ENCODE results near the gene LENG8. TPM values are rescaled to one million over a fixed set of nuclear protein-coding genes. Genes with fewer than 3 reads are reported as not detected.

The LENG8 gene
- total RNA-seq, 1 experiment from 2014 or later: 153 TPM

DNA sequence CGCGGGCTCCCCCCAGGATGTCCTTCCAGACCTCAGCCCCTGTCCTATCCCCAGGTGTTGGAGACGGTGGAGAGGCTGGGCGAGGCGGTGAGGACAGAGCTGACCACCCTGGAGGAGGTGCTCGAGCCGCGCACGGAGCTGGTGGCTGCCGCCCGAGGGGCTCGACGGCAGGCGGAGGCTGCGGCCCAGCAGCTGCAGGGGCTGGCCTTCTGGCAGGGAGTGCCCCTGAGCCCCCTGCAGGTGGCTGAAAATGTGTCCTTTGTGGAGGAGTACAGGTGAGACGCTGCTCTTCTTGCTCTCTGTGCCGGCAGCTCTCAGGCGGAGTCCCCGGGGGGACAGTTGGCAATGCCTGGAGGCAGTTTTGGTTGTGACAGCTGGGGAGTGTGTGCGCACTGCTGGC is 26.9 kb upstream of the LENG8 start:
- no peak for DNase-seq (ENCODE audit: low spot score)

DNA sequence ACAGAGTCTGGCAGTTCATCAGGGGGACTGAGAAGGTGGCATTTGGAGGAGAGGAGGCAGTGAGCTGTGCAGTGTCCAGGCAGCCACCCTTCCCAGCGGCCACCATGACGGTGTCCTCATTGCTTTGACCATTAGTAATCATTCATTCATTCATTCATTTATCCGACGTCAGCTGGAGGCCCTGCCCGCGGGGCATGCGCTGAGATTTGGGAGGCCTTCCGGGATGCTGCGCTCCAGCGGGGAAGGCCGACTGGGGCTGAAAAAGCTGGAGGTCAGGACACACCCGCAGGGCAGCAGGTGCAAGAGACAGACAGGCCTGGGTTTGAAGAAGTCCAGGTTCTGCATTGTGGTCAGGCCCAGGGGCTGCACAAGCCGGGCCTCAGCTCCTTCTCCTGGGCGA is 24.8 kb upstream of the LENG8 start:
- DNase-seq (ENCODE audit: low spot score): no peak

DNA sequence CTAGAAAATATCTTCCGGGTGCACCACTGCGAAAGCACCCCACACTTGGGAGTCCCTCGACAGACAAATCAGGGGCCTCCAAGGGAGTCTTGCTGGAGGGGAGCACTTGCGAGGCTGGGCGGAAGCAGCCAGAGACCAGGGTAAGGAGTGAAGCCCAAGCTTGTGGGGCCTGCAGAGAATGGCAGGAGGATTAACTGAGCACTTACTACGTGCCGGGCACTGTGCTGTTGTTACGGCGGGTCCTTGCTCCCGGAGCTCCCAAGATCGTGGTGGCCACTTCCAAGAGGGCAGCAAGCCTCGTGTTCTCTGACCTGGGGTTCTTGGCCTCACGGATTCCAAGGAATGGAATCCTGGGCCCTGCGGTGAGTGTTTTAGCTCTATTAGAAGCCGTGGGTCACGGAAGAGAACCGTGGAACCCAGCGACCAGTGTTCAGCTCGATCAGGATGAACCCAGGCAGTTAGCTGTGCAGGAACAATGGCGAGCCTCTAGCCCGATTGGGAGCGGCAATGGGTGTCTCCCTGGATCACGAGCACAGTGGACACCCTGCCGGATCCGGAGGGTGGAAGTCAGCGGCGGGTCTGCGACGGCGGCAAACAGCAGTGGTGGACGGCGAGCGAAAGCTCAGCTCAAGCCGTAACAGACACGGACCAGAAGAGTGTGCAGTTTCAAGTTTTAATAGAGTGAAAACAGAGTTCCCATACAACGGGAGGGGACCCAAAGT is 24.2 kb upstream of the LENG8 start:
- no peak for DNase-seq (ENCODE audit: low spot score)

DNA sequence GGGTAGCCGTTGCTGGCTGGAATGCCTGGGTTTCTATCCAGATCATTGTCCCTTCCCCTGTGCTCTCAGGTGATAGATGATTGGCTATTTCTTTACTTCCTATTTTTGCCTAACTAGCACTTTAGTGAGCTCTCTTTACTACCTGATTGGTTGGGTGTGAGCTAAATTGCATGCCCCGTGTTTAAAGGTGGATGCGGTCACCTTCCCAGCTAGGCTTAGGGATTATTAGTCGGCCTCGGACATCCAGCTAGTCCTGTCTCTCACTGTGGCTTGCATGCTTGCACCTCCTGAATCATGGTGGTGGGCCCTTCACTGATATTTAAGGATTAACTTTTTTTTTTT is 23.6 kb upstream of the LENG8 start:
- DNase-seq (ENCODE audit: low spot score): no peak

DNA sequence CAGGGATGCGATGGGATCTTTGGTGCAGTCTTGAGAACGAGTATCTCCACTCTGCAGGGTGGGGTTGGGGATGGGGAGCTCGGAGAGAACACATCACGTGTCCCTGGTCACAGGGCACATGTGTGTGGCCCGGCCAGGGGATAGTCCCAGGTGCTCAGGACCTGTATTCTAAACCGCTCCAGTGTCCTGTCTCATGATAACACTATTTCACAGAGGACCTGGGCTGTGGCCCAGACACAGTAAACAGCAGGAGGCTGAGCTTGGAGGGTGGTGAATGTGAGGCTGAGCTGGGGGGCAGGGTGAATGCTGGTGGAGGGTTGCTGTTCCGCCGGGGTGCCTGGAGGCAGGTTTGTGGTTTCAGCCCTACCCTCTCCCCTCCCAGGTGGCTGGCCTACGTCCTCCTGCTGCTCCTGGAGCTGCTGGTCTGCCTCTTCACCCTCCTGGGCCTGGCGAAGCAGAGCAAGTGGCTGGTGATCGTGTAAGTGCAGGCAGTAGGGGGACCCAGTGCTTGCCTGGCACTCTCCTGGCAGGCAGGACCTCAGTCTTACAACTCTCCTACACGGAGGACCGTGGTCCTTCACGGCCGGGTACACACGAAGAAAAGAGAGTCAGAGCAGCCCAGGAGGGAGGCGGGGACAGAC is 22.6 kb upstream of the LENG8 start:
- no peak for DNase-seq (ENCODE audit: low spot score)

DNA sequence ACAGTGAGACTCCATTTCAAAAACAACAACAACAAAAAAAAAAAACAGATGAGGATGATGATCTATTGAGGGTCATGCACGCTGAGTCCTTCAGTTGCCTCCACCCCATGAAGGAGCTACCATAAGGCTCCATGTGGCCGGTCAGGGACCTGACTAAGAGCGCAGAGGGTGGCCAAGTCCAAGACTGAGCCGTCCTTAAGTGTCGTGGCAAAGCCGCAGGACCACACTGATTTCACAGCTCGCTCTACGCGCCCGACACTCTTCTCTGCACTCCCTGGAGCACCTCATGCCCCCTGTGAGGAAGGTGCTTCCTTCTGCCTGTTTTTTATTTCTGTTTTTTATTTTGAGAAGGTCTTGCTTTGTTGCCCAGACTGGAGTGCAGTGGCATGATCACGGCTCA is 21.4 kb upstream of the LENG8 start:
- no peak for DNase-seq (ENCODE audit: low spot score)

DNA sequence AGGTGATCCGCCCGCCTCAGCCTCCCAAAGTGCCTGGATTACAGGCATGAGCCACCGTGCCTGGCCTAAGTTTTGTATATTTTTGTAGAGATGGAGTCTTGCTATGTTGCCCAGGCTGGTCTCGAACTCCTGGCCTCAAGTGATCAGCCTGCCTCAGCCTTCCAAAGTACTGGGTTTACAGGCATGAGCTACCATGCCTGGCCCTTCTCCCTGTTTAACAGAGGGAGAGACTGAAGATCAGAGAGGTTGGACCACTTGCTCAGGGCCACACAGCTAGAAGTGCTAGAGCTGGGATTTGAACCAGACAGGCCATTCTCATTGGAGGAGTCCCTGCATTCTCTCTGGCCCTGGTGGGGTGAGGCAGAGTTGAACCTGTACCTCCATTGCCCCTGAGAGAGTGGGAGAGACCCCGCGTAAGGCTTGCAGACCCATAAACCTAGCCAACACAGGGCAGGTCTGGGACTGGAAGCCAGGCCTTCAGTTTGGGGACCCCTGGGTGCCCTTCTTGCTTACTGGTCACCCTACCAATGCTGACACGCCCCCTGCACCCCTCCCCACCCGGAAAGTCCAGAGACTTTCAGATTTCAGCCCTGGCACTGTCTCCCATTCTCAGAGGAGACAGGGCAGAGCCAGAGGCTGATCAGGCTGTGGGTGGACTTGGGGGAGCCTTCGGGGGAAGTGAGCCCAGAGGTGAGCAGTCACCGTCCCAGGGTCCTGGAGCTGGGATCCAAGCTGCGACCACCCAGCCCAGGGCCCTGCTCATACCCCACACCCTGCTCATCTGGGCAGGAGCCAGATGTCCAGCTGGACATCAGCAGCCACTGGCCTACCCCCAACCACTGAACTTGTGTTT is 20.4 kb upstream of the LENG8 start:
- DNase-seq (ENCODE audit: low spot score): no peak

DNA sequence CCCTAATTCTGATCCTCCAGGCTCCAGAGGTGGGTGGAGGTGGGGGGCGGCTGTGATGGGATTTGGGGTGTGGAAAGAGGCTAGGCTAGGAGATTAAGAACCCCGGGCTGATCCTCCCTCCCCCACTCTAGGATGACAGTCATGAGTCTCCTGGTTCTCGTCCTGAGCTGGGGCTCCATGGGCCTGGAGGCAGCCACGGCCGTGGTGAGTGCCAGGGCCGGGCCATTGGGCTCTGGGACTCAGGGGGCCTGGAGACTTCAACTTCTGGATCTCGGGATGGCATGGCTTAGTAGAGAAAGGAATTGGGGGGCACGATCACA is 19.9 kb upstream of the LENG8 start:
- DNase-seq (ENCODE audit: low spot score): no peak

DNA sequence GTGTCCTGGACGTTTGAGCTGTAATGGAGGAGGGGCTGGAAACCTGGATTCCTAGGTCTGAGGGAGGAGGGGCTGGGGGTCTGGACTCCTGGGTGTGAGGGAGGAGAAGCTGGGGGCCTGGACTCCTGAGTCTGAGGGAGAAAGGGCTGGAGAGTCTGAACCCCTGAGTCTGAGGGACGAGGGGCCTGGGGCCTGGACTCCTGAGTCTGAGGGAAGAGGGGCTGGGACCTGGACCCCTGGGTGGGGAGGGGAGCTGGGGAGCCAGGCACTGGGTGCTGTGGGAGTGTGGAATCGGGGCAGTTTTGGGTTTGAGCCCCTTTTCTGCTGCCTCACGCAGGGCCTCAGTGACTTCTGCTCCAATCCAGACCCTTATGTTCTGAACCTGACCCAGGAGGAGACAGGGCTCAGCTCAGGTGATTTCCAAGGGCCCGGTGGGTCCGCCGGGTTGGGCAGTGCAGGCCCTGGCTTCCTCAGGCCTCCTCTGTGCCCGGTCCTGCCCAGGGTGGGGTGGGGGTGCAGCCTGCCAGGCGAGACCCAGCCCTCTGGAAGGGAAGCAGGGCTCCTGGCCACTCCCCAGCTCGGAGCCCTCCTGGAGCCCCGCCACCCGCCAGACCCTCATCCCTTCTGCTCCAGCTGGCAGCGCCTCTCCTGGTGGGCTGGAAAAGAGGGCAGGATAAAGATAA is 19.3 kb upstream of the LENG8 start:
- no peak for DNase-seq (ENCODE audit: low spot score)

DNA sequence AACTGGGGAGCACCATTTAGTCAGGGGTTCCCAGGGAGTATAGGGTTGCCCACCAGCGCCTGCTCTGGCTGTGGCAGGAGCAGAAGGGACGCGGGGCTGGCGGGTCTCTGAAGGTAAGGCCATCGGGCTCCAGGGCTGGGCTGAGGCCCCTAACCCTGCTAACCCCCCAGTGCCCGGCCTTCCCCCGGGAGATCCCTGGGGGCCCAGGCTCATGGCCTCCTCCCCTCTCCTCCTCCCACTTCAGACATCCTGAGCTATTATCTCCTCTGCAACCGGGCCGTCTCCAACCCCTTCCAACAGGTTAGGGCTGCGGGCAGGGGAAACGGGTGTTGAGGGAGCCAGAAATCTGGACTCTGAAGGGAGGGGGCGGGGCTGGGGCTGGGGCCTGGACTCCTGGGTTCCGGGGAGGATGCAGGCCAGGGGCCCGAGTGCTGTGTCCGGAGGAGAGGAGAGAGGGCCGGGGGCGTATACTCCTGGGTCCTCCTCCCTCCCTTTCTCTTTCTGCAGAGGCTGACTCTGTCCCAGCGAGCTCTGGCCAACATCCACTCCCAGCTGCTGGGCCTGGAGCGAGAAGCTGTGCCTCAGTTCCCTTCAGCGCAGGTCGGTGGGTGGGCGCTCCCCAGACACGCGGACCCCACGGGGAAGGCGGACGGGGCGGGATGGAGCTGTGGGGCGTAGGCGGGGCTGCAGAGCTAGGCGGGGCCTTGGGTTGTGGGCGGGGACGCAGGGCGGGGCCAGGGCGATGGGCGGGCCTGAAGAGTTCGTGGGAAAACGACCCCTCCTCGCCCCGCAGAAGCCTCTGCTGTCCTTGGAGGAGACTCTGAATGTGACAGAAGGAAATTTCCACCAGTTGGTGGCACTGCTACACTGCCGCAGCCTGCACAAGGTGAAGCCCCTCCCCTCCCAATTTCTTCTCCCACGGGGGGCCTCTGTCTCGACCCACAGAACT is 18.4 kb upstream of the LENG8 start:
- peak; percentile 41 for DNase-seq (ENCODE audit: low spot score)

DNA sequence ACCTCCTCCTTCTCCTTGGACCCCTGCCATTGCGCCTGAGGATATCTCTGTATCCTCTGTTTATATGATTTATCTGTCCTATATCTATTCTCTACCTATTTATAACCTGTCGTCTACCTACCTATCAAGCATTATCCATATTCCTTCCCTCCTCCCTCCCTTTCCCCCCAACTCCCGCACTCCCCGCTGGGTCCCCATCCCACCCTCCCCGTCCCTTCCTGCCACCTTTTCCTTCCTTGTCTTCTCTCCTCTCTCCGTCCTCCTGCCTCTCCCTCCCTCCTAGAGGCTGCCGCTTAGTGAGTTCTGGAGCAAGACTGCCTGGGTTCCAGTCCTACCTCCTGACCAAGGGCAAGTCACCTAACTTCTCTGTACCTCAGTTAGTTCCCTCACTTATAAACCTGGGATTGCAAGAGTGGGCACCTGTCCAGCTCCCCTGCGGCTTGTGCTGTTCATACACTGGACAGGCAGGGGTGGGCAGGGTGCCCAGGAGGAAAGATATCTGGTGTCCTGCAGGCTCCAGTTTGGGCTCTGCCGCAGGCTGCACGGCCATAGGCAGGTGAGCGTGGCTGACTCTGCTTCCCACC is 17.7 kb upstream of the LENG8 start:
- DNase-seq (ENCODE audit: low spot score): peak; percentile 41

DNA sequence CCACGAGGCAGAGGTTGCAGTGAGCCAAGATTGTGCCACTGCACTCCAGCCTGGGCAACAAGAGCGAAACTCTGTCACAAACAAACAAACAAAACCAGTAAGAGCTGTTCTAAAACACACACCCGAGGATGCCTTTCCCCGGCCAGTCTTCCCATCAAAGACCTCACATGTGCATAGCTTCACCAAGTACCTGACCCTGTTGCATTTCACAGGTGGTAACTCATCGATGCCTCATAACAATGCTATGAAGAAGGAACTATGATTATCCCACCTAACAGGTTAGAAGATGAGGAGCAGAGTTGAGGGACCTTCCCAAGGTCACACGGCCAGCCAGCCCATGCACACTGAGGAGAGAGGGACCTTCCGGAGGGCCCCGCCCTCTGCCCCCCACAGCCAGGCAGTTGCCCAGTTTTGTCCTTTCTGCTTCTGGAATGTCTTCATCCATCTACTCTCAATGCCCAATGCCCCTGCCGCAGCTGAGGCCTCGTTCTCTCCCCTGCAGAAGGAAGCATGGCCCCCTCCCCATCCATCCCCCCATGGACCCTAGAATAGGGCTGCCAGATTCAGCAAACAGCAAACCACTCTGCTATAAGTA is 16.8 kb upstream of the LENG8 start:
- peak; percentile 45 for DNase-seq (ENCODE audit: low spot score)

DNA sequence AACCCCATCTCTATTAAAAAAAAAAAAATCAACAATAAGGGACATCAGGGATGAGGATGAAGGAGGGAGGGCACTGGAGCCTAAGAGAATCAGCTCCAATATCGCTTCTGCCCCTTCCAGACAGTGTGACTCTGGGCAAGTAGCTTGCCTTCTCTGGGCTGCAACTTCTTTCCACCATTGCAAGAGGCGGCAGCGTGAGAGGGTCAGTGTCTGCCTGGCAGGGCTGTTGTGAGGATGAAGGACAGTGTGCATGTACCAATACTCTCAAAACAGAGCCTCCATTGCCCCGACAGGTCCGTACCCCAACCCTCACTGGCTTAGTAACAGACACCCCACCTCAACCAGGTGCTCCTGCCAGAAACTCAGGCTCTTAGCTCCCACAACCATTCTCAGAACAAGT is 15.3 kb upstream of the LENG8 start:
- no peak for DNase-seq (ENCODE audit: low spot score)

DNA sequence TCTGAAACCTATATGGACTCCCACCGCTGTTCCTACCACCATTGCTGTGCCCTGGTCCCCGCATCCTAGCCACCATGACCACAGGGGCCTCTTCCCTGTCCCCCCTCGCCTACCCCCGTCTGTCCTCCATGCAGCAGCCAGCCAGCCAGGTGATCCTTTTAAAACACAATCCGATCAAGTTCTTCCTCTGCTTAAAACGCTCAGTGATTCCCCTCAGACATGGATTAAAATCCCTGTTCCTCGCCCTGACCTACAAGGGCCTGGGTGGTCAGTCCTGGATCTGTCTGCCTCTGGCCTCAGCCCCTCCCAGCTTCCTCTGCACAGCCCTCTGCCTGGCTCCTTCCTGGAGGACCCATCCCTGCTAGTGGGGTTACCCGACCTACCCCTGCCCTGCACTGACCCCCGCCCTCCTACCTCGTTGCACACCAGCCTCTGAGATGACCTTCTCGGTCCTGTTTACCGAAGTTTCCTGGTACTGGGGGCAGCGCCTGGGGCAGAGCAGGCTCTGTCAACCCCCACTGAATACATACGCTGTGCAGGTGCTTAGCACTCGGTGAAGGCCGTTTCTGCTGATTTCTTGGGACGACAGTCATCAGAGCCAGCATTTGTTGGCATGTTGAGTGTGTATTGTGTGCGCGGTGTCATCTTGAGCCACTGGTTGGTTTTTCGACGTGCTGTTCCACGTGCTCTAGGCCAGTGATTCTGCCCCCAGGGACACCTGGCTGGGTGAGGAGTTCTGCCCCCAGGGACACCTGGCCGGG is 14.7 kb upstream of the LENG8 start:
- no peak for DNase-seq (ENCODE audit: low spot score)

DNA sequence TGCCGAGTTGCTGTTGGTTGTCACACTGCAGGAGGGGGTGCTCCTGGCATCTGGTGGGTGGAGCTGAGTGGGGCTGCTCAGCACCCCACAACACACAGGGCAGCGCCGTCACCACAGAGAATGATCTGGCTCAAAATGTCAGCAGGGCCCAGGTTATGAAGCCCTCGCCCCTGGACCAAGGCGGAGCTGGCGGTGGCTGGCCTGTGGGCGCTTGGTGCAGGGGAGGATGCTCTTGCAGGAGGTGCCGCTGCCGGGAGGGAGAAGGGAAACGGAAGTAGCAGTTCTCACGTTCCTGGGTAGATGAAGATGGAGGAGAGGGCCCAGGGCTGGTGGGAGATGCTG is 14.2 kb upstream of the LENG8 start:
- DNase-seq (ENCODE audit: low spot score): no peak

DNA sequence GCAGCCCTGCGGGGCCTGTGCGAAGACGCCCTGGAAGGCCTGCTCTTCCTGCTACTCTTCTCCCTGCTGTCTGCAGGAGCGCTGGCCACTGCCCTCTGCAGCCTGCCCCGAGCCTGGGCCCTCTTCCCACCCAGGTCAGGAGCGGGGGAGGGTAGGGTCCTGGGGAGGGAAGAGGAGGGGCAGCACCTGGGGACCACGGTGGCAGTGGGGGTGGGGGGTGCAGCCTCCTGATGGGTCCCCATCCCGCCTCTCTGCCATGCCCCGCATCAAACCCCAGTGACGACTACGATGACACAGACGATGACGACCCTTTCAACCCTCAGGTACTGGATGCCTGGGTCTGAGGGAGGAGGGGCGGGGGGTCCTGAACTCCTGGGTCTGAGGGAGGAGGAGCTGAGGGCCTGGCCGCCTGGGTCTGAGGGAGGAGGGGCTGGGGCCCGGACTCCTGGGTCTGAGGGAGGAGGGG is 13.4 kb upstream of the LENG8 start:
- no peak for DNase-seq (ENCODE audit: low spot score)

DNA sequence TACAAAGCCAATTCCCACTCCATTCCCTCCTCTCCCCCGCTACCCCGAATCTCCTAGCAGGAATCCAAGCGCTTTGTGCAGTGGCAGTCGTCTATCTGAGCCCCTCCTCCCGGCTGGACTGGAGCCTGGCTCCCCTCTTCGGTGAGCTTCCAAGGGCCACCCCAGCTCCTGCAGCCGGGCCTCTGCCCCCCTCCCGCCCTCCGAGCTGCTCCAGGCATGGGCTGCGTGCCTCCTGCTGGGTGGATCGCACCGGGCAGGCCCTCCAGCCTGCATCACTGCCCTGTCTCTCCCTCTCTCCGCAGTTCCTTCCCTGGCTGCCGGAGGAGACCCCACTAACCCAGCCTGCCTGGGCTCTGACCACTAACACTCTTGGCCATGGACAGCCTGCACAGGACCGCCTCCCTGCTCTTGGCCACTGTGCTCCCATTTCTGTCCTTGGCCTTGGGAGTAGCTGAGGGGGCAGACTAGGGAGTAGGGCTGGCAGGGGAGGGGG is 12.9 kb upstream of the LENG8 start:
- no peak for DNase-seq (ENCODE audit: low spot score)

DNA sequence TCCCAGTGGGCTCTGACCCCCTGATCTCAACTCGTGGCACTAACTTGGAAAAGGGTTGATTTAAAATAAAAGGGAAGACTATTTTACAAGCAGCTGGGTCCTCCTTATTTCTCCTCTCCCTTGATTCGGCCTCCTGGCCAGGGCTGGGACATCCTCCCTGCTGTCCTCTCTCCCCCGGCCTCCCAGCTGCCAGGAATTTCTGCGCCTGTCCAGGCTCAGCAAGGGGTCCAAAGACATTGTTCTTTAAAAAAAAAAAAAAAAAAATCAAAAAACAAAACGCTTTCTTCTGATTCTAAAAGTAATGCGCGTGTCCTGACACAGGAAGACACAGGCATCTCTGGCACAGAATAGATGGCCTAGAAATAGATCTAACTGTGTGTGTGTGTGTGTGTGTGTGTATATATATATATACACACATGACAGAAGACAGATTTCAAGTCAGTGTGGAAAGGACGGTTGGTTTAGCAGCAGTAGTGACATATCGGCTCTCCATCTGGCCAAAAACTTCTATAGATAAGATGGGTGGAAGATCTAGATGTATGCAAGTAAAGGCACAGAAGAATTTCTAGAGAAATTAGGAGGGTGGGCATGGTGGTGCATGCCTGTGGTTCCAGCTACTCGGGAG is 12.3 kb upstream of the LENG8 start:
- DNase-seq (ENCODE audit: low spot score): no peak

All from HT-29 (cell line).